HT1080 (cell line): Measurements from ENCODE around the gene CALR3. TPM values are rescaled to one million over a fixed set of nuclear protein-coding genes. Genes with fewer than 3 reads are reported as not detected.
"Not testable (repeated sequence)": the region's sequence is repeated elsewhere in the genome, so short reads cannot be mapped to it uniquely, and the experiment has no call there.

Source experiments
- DNase-seq: peaks from one replicate; pipeline ENCODE4 v3.0.0-alpha.2; 2015; ENCODE audit warnings: low read depth
- total RNA-seq: library from RNA; depleted of rRNA; stranded (reverse); fragments of >200 nt; shearing (Covaris generic); gene quantifications from 2 replicates; pipeline ENCODE4 v1.2.3, GENCODE V29; 2014

Gene CALR3
- total RNA-seq, 1 experiment from 2014 or later, result not detected

- DNase-seq, result no peak
These were observed 37.3 kb downstream of the CALR3 start for GRCh38 chr19:16458391-16459341.

DNA sequence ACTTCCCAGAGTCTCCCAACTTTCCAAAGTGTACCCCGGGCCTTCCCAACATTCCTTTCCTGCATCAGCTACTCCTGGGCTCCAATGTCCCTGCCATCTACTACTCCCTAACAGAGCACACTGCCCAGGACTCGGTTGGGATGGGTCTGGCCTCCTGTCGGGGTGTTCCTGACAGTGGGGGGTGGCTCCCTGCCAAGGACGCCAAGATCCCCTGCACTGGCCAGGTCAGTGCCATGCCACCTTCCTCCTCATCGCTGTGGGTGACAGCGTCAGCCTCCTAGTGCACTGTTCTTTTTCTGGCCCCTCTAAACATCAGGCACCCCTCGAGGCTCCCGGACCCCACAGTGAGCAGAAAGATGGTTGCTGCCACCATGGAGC, 38.0 kb downstream of the CALR3 start:
- no peak for DNase-seq

DNA sequence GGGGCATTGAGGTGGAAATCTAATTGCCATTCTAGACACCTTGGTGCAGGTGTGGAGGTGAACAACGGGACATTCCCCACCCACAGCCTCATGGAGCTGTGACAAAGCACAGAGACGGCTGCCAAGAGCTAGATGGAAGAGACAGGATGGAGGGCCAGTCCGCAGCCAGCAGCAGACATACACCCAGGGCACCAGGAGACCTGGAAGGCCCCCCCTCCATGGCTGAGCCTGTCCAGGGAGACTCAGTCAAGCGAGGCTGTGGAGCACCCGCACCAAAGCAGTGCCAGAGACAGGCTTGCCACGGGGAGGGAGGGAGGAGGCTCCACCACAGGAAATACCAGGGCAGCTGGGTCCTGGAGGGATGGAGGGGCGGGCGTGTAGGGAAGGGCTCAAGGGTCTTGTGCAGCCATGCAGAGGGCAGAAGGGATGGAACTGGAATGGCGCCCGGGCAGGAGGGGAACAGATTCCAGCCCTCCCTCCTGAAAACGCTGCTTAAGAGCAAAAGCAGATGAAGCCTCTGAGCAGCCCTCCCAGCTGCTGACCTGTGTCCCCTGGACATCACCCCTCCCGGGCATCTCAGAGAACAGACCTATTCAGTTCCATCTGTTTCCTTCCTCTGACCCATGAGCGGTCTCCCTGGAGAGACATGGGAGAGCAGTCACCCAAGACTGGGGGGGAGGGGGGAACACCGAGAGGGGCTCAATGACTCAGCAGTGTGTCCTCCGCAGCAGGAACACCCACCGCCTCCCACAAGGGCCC, 38.6 kb downstream of the CALR3 start:
- DNase-seq, result peak; percentile 60

- no peak for DNase-seq
These were observed 39.2 kb downstream of the CALR3 start for GRCh38 chr19:16456652-16457194.

DNA sequence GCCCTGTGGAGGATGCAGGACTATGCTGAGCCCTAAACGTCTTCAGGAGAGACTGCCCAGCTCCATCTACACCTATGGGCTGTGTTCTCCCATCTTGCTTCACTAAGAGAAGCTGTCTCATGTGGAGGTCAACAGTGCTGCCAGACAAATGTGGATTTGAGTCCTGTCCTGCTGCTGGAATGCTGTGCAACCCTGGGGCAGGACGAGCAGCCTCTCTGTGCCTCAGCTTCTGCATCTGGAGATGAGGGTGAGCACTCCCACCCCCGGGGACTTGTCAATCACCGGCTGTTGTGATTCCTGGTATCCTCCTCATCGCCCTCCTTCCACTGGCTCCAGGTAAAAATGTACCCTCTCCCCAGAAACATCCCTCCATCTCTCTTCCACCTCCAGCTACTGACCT, 40.5 kb downstream of the CALR3 start:
- no peak for DNase-seq

DNA sequence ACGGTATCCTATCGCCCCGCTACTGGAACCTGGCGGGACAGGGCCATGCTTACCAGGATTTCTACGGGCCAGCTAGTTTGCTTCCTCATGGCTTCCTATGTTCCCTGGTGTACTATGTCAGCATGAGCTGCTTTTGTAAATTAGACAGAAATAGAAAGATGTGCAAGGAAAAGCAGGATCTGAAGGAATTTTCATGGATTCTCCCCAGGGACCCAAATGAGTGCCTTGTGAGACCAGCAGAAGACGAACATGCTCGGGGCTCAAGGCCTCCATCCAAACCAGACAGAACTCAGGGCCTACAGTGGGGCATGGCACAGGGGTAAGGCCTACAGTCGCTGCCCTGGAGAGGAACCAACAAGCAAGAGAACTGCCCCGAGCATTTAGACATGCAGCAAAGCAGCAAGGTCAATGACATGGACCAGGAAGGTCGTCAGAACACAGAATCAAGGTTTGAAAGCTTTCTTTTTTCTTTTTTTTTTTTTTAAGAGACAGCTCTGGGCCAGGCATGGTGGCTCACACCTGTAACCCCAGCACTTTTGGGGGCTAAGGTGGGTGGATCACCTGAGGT, 41.5 kb downstream of the CALR3 start:
- DNase-seq, result no peak

GRCh38 chr19:16452325-16452724, 43.6 kb downstream of the CALR3 start:
- no peak for DNase-seq

DNA sequence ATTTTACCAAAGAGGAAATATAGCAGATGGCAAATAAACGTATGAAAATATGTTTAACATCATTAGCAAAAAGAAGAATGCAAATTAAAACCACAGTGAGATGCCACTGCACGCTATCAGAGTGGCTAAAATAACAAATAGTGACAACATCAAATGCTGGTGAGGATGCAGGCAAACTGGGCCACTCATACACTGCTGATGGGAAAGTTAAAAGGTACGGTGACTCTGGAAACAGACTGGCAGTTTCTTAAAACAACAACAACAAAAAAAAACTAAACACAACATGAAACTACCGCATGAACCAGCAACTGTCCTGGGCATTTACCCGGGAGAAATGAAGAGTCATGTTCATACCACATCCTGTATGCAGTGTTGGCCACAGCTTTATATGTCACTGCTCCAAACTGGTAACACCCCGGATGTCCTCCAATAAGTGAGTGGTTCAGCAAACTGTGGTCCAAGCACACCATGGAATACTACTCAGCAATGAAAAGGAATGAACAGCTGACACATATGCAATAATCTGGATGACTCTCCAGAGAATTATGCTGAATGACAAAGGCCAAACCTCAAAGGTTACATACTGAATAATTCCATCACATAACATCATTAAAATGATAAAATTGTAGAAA, 46.5 kb downstream of the CALR3 start:
- peak; percentile 56 for DNase-seq

DNA sequence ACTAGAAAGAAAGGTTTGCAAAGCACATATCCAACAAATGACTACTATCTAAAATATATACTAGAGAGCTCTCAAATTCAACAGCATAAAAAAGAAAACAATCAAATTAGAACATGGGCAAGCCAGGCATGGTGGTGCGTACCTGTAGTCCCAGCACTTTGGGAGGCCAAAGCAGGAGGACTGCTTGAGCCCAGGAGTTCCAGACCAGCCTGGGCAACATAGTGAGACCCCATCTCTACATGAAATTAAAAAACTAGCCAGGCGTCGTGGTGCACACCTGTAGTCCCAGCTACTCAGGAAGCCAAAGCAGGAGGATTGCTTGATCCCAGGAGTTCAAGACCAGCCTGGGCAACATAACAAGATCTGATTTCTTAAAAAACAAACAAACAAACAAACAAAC, 47.1 kb downstream of the CALR3 start:
- not testable (repeated sequence) for DNase-seq

DNA sequence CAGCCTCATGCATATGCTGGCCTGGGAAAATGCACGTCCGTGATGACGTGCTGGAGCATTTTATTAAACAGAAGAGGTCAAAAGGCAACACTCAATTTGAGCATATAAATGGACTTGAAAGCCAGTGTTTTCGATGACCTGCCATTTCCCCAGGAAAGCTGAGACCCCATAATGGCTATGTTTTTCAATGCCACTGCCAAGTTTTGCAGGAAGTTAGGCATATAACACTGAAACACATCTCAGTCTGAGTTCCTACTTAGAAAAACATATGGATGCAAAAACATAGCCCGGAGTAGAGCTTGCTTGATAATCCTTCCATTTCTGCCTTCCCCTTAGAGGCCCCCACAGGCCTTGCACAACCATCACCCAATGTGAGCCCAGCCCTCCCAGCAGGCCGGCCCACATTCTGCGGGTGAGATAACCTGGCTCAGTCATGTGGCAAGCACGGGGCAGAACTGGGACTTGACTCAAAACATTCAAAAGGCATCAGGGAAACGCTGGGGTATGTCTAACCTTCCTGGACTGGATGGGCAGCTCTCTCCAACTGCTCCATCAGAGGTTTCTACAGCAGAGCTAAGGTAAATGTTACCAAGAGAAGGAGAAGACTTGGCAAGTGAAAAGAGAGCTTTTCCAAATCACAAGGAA, 49.1 kb downstream of the CALR3 start:
- DNase-seq, result peak; percentile 54

GRCh38 chr19:16446108-16446723, 49.8 kb downstream of the CALR3 start:
- DNase-seq, result no peak

GRCh38 chr19:16445238-16446107, 50.5 kb downstream of the CALR3 start:
- DNase-seq, result peak; percentile 78

DNA sequence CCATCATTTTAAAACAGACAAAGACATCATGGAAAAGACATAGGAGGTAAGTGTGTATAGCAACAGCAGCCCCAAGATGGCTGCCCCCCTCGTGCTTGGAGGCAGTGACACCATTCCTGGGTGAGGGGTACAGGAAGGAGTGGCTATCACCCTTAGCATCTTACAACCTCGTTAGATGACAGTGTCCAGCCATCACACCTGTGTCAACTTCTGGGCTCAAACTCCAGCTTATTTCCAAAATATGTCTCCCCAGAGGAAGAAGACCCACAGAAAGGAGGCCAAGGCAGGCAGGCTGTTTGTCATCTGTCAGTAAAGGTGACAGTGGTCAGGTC, 51.7 kb downstream of the CALR3 start:
- no peak for DNase-seq

GRCh38 chr19:16442386-16443276, 53.3 kb downstream of the CALR3 start:
- DNase-seq, result no peak

GRCh38 chr19:16441661-16442162, 54.3 kb downstream of the CALR3 start:
- DNase-seq, result no peak

DNA sequence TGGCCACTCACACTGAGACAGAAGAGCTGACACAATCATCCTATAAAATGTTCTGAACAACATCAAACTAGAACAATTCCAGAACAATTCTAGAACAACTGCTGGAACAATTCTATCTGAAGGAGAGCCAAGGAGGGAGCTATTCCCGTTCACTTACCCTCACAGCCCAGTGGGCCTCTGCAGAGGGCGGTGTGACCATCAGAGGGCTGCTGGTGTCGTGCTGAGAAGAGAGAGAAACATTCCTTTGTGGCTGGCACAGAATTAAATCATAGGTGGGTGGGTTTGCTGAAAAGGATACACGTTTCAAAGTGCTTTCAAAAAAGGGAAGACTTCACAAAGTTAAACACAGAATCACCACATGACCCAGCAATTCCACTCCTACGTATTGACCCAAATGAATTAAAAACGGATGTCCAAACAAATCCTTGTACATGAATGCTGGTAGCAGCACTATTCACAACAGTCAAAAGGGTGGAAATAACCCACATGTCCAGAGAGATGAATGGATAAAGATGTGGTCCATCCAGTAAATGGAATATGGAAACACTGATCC, 59.1 kb downstream of the CALR3 start:
- no peak for DNase-seq

GRCh38 chr19:16435999-16436650, 59.8 kb downstream of the CALR3 start:
- no peak for DNase-seq
